ENCODE measurements around the gene SRC. TPM values are rescaled to one million over a fixed set of nuclear protein-coding genes. Genes with fewer than 3 reads are reported as not detected.

Gene SRC
- total and polyA plus RNA-seq, 7 donors, result 0.86 to 3.0 (median 1.3) TPM

- no peaks in the 10 kb centered on the region for H3K36me3 ChIP-seq (ENCODE audit: insufficient read depth in 1 of 2, low read depth in 1 of 2)
- ATAC-seq, result no peak
- H3K4me3 ChIP-seq, result no peak overlapping the region
- H3K4me1 ChIP-seq, result no peaks in the 10 kb centered on the region
- H3K9me3 ChIP-seq, result no peaks in the 10 kb centered on the region
- WGBS, 3 donors, result 84 to 91% (median 88%) methylated on average over 18 to 25 of the region's 25 CpGs
- no peak overlapping the region for H3K27ac ChIP-seq
- intact Hi-C loops (cut with DNase I), result no loop called here
- peaks cover 0 to 7% (median 0%) of the 10 kb centered on the region in 3 donors for H3K27me3 ChIP-seq (ENCODE audit: insufficient read depth in 3 of 3, low read length in 2 of 3)
- no peak for TF ChIP-seq CTCF (IDR thresholded peaks at IDR 0.05)
- no peak for DNase-seq
Measured at GRCh38 chr20:37438464-37439222, 92.7 kb downstream of the SRC start.

- no peaks in the 10 kb centered on the region for H3K9me3 ChIP-seq
- H3K27me3 ChIP-seq (ENCODE audit: insufficient read depth in 3 of 3, low read length in 2 of 3), result peaks cover 0 to 7% (median 0%) of the 10 kb centered on the region in 3 donors
- H3K4me1 ChIP-seq, result no peaks in the 10 kb centered on the region
- DNase-seq (no peak), ATAC-seq (no peak)
- intact Hi-C loops (cut with DNase I), result no loop called here
- WGBS, 3 donors, result 63 to 65% (median 64%) methylated on average over 23 of the region's 23 CpGs
- H3K36me3 ChIP-seq (ENCODE audit: insufficient read depth in 1 of 2, low read depth in 1 of 2), result no peaks in the 10 kb centered on the region
- H3K27ac ChIP-seq, result no peak overlapping the region
- no peak for TF ChIP-seq CTCF (IDR thresholded peaks at IDR 0.05)
- H3K4me3 ChIP-seq, result no peak overlapping the region
Measured at GRCh38 chr20:37439223-37439933, 93.4 kb downstream of the SRC start.

- no peak for ATAC-seq
- no peak for DNase-seq
- Histone ChIP-seq H3K4me3 (no peak overlapping the region), H3K27ac (no peak overlapping the region), H3K27me3 (ENCODE audit: insufficient read depth in 3 of 3, low read length in 2 of 3) (peaks cover 0 to 7% (median 0%) of the 10 kb centered on the region in 3 donors), H3K4me1 (no peaks in the 10 kb centered on the region), H3K36me3 (ENCODE audit: insufficient read depth in 1 of 2, low read depth in 1 of 2) (no peaks in the 10 kb centered on the region), H3K9me3 (no peaks in the 10 kb centered on the region)
- 91 to 95% (median 93%) methylated on average over 4 of the region's 4 CpGs for WGBS, 3 donors
- intact Hi-C loops (cut with DNase I), result no loop called here
- no peak for TF ChIP-seq CTCF (IDR thresholded peaks at IDR 0.05)
Measured at GRCh38 chr20:37441023-37441422, 95.1 kb downstream of the SRC start.

GRCh38 chr20:37442547-37442946 is 96.6 kb downstream of the SRC start:
- no peak for TF ChIP-seq CTCF (IDR thresholded peaks at IDR 0.05)
- no peak overlapping the region for H3K27ac ChIP-seq
- WGBS, 3 donors, result 74 to 95% (median 88%) methylated on average over 1 of the region's 1 CpG
- DNase-seq (no peak), ATAC-seq (no peak)
- no peaks in the 10 kb centered on the region for H3K9me3 ChIP-seq
- no peaks in the 10 kb centered on the region for H3K4me1 ChIP-seq
- intact Hi-C loops (cut with DNase I), result no loop called here
- no peak overlapping the region for H3K4me3 ChIP-seq
- peaks cover 0 to 7% (median 0%) of the 10 kb centered on the region in 3 donors for H3K27me3 ChIP-seq (ENCODE audit: insufficient read depth in 3 of 3, low read length in 2 of 3)
- H3K36me3 ChIP-seq (ENCODE audit: insufficient read depth in 1 of 2, low read depth in 1 of 2), result no peaks in the 10 kb centered on the region

Measured in psoas muscle (tissue), 8 donors.